Measurements from ENCODE around the gene OGG1. TPM values are rescaled to one million over a fixed set of nuclear protein-coding genes. Genes with fewer than 3 reads are reported as not detected.

Gene OGG1
- total and polyA plus RNA-seq, 9 of the 15 experiments (the other 6 are each of a cell fraction or from before 2014, with no cell fraction given), result 6.6 to 33.0 (median 24.4) TPM

- Histone ChIP-seq H3K27me3 (ENCODE audit: control insufficient read depth in 2 of 2, insufficient read depth in 2 of 2, low read length in 2 of 2) (peaks cover 23 to 25% of the 10 kb centered on the region in 2 experiments), H3K4me2 (ENCODE audit: insufficient read depth, low read length) (no peak overlapping the region), H3K9me1 (ENCODE audit: control insufficient read depth, insufficient read depth, low read length) (no peaks in the 10 kb centered on the region), H3K79me2 (ENCODE audit: control insufficient read depth, insufficient read depth, low read length) (no peaks in the 10 kb centered on the region), H2AFZ (ENCODE audit: low read depth, low read length) (no peak overlapping the region), H3K27ac (ENCODE audit: extremely low read depth, low read depth, low read length) (no peak overlapping the region), H3K9me3 (replicated peaks; ENCODE audit: control insufficient read depth, insufficient read depth, low read depth, low read length) (no peaks in the 10 kb centered on the region), H3K4me3 (no peak overlapping the region), H4K20me1 (replicated peaks; ENCODE audit: control insufficient read depth, insufficient read depth, low read length) (no peaks in the 10 kb centered on the region), H3K36me3 (ENCODE audit: control insufficient read depth, insufficient read depth, low read length) (no peaks in the 10 kb centered on the region), H3K4me1 (replicated peaks in 1 of 2; ENCODE audit: control insufficient read depth in 2 of 2, insufficient read depth in 2 of 2, low read length in 2 of 2) (peaks cover 5 to 10% of the 10 kb centered on the region in 2 experiments; a peak in 4 of 5 replicates), H3K9ac (ENCODE audit: insufficient read depth in 1 of 2, low read depth in 2 of 2, low read length in 2 of 2) (no peak overlapping the region)
- in situ Hi-C loops (cut with MboI) (no loop called here), intact Hi-C loops (cut with micrococcal nuclease) (loop anchor here (5.0 to 10.0 kb wide), 7 partner anchors 75 to 363 kb away; partner anchors contain the start of genes ARPC4, CRELD1, FANCD2 and RPUSD3)
- ChIA-PET POLR2A (interaction anchor here (0.6 to 1.1 kb wide), 5 partner anchors 8 to 1320 kb away, joined by 3 to 4 read pairs (median 3); partner anchors contain the start of gene BRPF1), CTCF (ENCODE audit: low intra/inter-chr PET ratio) (no interaction called here)
- TF ChIP-seq ZNF277 (CRISPR knock-in tag; IDR thresholded peaks at IDR 0.05; ENCODE audit: borderline replicate concordance) (no peak), ARID4B (CRISPR knock-in tag; IDR thresholded peaks at IDR 0.05) (no peak), PYGO2 (tag; IDR thresholded peaks at IDR 0.05) (no peak), BCLAF1 (IDR thresholded peaks at IDR 0.05; ENCODE audit: borderline replicate concordance in 1 of 2, control insufficient read depth in 1 of 2, low read depth in 2 of 2, low read length in 1 of 2) (0 out of 4 replicates have a peak, but pooled peaks of 1 of the 2 experiments have one; percentile 16), PHB (CRISPR knock-in tag; IDR thresholded peaks at IDR 0.05) (no peak), ZBTB1 (CRISPR knock-in tag; IDR thresholded peaks at IDR 0.05; ENCODE audit: borderline replicate concordance, low read depth) (no peak), EHMT2 (IDR thresholded peaks at IDR 0.05) (peak; percentile 58)
- 25% methylated on average over 1 of the region's 1 CpG for WGBS (ENCODE audit: insufficient coverage, low coverage, missing lambda C conversion rate)
- DNase-seq (ENCODE audit: extremely low read depth in 1 of 4, low spot score in 3 of 4) (no peak), FAIRE-seq (no peak), ATAC-seq (no peak)
- no TSS peak for BruUV-seq (replicated peaks)
Observed at GRCh38 chr3:9717563-9717962, 32.2 kb upstream of the OGG1 start.
